Common myeloid progenitor, CD34-positive (primary cell): ENCODE data around the gene RCAN2.

Experiments used
- CTCF ChIA-PET: fragments of 350-600 bp; sonication (Branson Sonifier 250); formaldehyde crosslinking; loops from one replicate; lab custom pipeline; 2021; ENCODE audit warnings: antibody characterized with exemption; lab: Charles Lee
- POLR2A ChIA-PET: fragments of 350-600 bp; sonication (Branson Sonifier 250); formaldehyde crosslinking; loops from one replicate; lab custom pipeline; 2021; ENCODE audit warnings: antibody characterized with exemption; lab: Charles Lee
- DNase-seq, 3 donors: peaks; one replicate each; pipeline versions ENCODE4 v3.0.0 to v3.0.0-alpha.2; 2013
- H3K27ac ChIP-seq, 2 experiments: 1 replicate in 1 of 2; 2 replicates in 1 of 2; pipeline ENCODE4 v1.7.0; 2013; ENCODE audit warnings: inconsistent platforms in 2 of 2, low read length in 2 of 2, mild to moderate bottlenecking in 2 of 2, low read depth in 1 of 2, moderate library complexity in 1 of 2; ENCODE audit not compliant: severe bottlenecking in 2 of 2, insufficient read depth in 1 of 2, poor library complexity in 1 of 2
- H3K27me3 ChIP-seq, 5 experiments: replicated peaks in 2 of 5; 1 replicate in 3 of 5; 2 replicates in 2 of 5; pipeline versions ENCODE4 v1.6.1 to v1.7.0; 2013; ENCODE audit warnings: low read length in 4 of 5, mild to moderate bottlenecking in 2 of 5, moderate library complexity in 2 of 5, inconsistent platforms in 1 of 5; ENCODE audit not compliant: insufficient read depth in 5 of 5, control insufficient read depth in 4 of 5
- H3K36me3 ChIP-seq, 4 experiments: 1 replicate in 2 of 4; 2 replicates in 2 of 4; pipeline versions ENCODE4 v1.6.1 to v1.7.0; 2013; ENCODE audit warnings: low read length in 3 of 4, control low read depth in 1 of 4, mild to moderate bottlenecking in 1 of 4; ENCODE audit not compliant: control insufficient read depth in 4 of 4, insufficient read depth in 4 of 4
- H3K4me1 ChIP-seq, 4 experiments: 1 replicate in 3 of 4; 2 replicates in 1 of 4; pipeline versions ENCODE4 v1.6.1 to v1.7.1; 2013; ENCODE audit warnings: low read length in 3 of 4, mild to moderate bottlenecking in 3 of 4, control low read depth in 1 of 4, inconsistent platforms in 1 of 4, moderate library complexity in 1 of 4; ENCODE audit not compliant: control insufficient read depth in 4 of 4, insufficient read depth in 4 of 4; ENCODE audit errors: control extremely low read depth in 1 of 4
- H3K4me3 ChIP-seq, 7 experiments: 1 replicate in 4 of 7; 2 replicates in 3 of 7; pipeline versions ENCODE4 v1.5.1 to v1.7.0; 2013; ENCODE audit warnings: mild to moderate bottlenecking in 7 of 7, low read length in 6 of 7, moderate library complexity in 6 of 7, inconsistent platforms in 2 of 7, low read depth in 2 of 7, control low read depth in 1 of 7; ENCODE audit not compliant: insufficient read depth in 4 of 7, control insufficient read depth in 1 of 7; ENCODE audit errors: extremely low read depth in 1 of 7
- H3K9me3 ChIP-seq, 5 experiments: 1 replicate in 4 of 5; 2 replicates in 1 of 5; pipeline versions ENCODE4 v1.6.1 to v1.7.1; 2013; ENCODE audit warnings: low read length in 4 of 5, mild to moderate bottlenecking in 2 of 5, inconsistent platforms in 1 of 5, low read depth in 1 of 5, moderate library complexity in 1 of 5; ENCODE audit not compliant: control insufficient read depth in 4 of 5, insufficient read depth in 2 of 5; ENCODE audit errors: control extremely low read depth in 1 of 5
- WGBS: methylation state at CpG from one replicate; pipeline ENCODE4 v1.1.5; 2013; ENCODE audit not compliant: insufficient coverage; 5-methylcytosine and 5-hydroxymethylcytosine counted together

RCAN2 gene

GRCh38 chr6:46327779-46328178, 163.5 kb downstream of the RCAN2 start:
- H3K27me3 ChIP-seq = no peaks in the 10 kb centered on the region
- no peaks in the 10 kb centered on the region for H3K36me3 ChIP-seq
- ChIA-PET CTCF (no interaction called here), POLR2A (no interaction called here)
- H3K9me3 ChIP-seq = no peaks in the 10 kb centered on the region
- DNase-seq = no peak
- no peak overlapping the region for H3K4me3 ChIP-seq
- no CpG with 5 or more reads among the region's 3 CpGs for WGBS
- no peaks in the 10 kb centered on the region for H3K4me1 ChIP-seq
- no peak overlapping the region for H3K27ac ChIP-seq

DNA sequence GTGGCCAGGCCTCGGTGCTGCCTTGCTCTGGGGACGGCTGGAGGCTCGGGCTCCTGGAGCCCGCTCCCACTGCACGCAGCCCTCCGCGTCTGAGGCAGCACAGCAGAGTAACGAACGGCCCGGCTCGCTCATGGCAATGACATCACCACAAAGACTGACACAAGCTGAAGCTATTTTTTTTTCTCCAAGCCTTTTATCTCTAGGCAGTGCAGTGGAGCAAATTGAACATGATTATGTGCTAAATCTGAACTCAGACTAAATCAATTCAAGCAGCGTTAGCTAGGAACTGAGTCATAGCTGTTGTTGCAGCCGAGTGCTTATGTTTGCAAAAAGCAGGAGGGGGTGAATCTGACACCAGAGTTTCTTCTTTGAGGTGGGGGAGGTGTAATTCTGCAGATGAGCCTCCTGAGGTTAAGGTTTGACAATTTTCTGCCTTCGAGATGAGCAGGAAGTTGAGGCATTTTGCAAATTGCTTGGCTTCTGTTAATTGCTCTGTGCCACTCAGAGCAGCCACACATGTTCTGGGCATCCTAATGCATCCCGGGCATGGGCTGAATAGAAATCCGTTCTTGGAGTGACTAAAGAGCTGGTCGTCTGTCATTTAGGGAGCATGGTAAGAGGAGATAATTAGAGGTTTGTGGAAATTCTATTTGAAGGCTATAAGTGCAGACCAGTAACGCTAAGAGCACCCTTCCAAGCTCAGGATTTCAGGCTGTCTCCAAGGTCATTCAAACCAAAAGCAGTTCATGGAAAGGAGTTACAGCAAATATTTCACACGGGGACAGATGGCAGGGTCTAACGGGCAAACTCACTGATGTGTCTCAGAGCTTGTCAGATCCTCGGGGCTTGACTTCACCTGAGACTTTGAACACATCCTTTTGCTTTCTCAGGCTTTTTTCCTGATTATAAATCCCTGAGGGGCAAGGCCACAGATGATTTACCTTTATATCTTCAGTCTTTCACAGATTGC, 165.4 kb downstream of the RCAN2 start:
- POLR2A ChIA-PET = no interaction called here
- H3K4me3 ChIP-seq = no peak overlapping the region
- no peak for DNase-seq
- no peaks in the 10 kb centered on the region for H3K9me3 ChIP-seq
- no peaks in the 10 kb centered on the region for H3K36me3 ChIP-seq
- no peaks in the 10 kb centered on the region for H3K27me3 ChIP-seq
- 94% methylated on average over 12 of the region's 21 CpGs for WGBS
- no peaks in the 10 kb centered on the region for H3K4me1 ChIP-seq
- CTCF ChIA-PET = interaction anchor here (1.2 kb wide), 1 partner anchor 33 kb away, joined by 5 read pairs; no protein-coding TSS in a partner anchor
- no peak overlapping the region for H3K27ac ChIP-seq

GRCh38 chr6:46324706-46325105, 166.5 kb downstream of the RCAN2 start:
- Histone ChIP-seq H3K27me3 (no peaks in the 10 kb centered on the region), H3K27ac (no peak overlapping the region), H3K36me3 (no peaks in the 10 kb centered on the region), H3K4me3 (no peak overlapping the region), H3K4me1 (no peaks in the 10 kb centered on the region), H3K9me3 (no peaks in the 10 kb centered on the region)
- DNase-seq = no peak
- CTCF ChIA-PET = interaction anchor here (0.6 to 1.6 kb wide), 4 partner anchors 9 to 669 kb away, joined by 3 to 5 read pairs (median 3); no protein-coding TSS in a partner anchor
- POLR2A ChIA-PET = no interaction called here
- 100% methylated on average over 2 of the region's 2 CpGs for WGBS

- no peaks in the 10 kb centered on the region for H3K9me3 ChIP-seq
- WGBS = 100% methylated on average over 2 of the region's 3 CpGs
- no peaks in the 10 kb centered on the region for H3K36me3 ChIP-seq
- no peak overlapping the region for H3K4me3 ChIP-seq
- DNase-seq = no peak
- H3K27me3 ChIP-seq = no peaks in the 10 kb centered on the region
- H3K27ac ChIP-seq = no peak overlapping the region
- CTCF ChIA-PET = interaction anchor here (1.4 to 1.6 kb wide), 2 partner anchors 10 to 27 kb away, joined by 3 read pairs; no protein-coding TSS in a partner anchor
- POLR2A ChIA-PET = no interaction called here
- no peaks in the 10 kb centered on the region for H3K4me1 ChIP-seq
Observed at GRCh38 chr6:46323966-46324622, 167.2 kb downstream of the RCAN2 start.

DNA sequence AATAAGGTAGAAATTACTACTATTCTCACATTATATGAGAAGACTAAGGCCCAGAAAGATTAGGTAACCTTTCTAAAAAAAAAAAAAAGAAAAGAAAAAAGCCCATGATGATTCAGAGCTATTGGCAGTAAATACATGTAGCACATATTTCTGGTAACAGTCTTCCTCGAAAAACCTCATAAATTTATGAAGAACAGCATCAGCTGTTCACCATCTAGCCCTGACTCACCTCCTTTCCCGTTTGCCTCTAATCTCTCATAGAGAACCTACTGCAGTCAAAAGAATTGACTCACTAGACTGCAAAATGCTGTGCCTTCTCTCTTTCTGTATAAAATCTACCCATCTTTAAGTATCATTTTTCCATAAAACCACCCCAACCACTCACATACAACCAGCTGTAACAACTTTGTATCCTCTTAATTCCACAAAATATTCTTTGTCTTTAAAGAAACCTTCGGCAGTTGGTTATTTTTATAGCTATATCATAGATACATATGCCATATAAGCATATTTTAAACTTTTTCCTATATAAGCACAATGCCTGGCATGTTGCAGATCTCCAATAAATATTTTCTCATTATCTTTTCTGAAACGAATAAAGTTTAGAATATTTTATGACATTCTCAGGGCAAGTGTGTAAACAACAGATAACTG, 167.8 kb downstream of the RCAN2 start:
- CTCF ChIA-PET = interaction anchor here (1.4 to 1.6 kb wide), 2 partner anchors 10 to 27 kb away, joined by 3 read pairs; no protein-coding TSS in a partner anchor
- peak; percentile 4 to 44 (median 28) for DNase-seq
- 38% methylated on average over 3 of the region's 4 CpGs for WGBS
- POLR2A ChIA-PET = no interaction called here
- no peaks in the 10 kb centered on the region for H3K9me3 ChIP-seq
- no peaks in the 10 kb centered on the region for H3K4me1 ChIP-seq
- H3K36me3 ChIP-seq = no peaks in the 10 kb centered on the region
- H3K27me3 ChIP-seq = no peaks in the 10 kb centered on the region
- no peak overlapping the region for H3K4me3 ChIP-seq
- H3K27ac ChIP-seq = no peak overlapping the region

DNA sequence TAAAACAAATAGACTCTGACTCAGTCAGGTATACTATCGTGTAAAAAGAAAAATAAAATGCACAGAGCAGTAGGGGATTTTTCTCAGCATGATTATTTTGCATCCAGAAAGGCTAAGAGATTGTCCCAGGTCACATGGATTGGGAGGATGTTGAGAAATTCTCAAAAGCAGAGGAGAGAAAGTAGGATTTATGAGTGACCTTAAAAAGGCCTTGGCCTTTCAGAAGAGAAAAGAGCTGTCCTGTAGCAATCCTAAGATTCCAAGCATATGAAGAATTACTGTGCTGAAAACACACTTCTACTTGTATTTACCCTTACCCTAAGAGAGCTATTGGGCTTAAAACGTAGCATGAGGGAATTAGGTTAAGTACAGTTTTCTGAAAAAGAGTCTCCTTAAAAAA, 170.7 kb downstream of the RCAN2 start:
- Histone ChIP-seq H3K27me3 (no peaks in the 10 kb centered on the region), H3K36me3 (no peaks in the 10 kb centered on the region), H3K4me3 (no peak overlapping the region), H3K9me3 (no peaks in the 10 kb centered on the region), H3K4me1 (peaks cover 0 to under 1% (median 0%) of the 10 kb centered on the region in 4 experiments), H3K27ac (no peak overlapping the region)
- DNase-seq = no peak
- CTCF ChIA-PET = no interaction called here
- POLR2A ChIA-PET = no interaction called here
- WGBS = 100% methylated on average over 1 of the region's 2 CpGs
